GM12801 (cell line): ENCODE results near the gene TM2D1.

Source experiments
- TF ChIP-seq, protein P1 (sequence below): IDR thresholded peaks from one replicate; pipeline ENCODE4 v1.5.1; 2011; ENCODE audit warnings: control low read depth; ENCODE audit not compliant: insufficient read length; ENCODE audit errors: extremely low read depth

The TM2D1 gene

DNA sequence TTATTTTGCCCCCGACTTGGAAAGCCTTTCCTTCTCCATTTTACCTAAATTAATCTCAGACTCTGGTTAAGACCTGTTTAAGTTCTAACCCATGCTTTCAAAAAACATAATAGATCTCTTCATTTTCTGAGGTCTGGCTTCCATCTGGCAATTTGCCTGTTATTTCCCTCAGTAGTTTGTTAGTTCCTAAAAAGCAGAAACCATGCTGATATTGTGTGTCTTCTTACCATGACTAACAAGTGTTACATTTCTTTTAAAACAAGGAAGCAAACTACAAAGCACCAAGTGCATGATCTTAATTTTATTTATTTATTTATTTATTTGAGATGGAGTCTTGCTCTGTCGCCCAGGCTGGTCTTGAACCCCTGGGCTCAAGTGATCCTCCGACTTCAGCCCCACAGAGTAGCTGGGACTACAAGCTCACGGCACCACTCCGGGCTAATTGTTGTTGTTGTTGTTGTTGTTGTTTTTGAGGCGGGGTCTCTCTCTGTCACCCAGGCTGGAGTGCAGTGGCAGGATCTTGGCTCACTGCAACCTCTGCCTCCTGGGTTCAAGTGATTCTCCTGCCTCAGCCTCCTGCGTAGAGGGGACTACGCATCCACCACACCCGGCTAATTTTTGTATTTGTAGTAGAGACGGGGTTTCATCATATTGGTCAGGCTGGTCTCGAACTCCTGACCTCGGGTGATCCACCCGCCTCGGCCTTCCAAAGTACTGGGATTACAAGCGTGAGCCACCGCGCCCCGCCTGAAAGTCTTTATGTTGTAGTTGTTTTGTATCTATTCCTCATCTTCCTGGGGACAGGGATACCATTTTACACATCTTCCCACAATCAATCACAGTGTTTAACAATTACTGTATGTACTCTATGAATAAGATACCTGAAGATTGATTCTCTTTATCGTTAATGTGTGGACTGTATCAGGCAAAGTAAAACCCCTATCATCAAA lies 16.1 kb upstream of the TM2D1 start:
- TF ChIP-seq, protein P1, sequence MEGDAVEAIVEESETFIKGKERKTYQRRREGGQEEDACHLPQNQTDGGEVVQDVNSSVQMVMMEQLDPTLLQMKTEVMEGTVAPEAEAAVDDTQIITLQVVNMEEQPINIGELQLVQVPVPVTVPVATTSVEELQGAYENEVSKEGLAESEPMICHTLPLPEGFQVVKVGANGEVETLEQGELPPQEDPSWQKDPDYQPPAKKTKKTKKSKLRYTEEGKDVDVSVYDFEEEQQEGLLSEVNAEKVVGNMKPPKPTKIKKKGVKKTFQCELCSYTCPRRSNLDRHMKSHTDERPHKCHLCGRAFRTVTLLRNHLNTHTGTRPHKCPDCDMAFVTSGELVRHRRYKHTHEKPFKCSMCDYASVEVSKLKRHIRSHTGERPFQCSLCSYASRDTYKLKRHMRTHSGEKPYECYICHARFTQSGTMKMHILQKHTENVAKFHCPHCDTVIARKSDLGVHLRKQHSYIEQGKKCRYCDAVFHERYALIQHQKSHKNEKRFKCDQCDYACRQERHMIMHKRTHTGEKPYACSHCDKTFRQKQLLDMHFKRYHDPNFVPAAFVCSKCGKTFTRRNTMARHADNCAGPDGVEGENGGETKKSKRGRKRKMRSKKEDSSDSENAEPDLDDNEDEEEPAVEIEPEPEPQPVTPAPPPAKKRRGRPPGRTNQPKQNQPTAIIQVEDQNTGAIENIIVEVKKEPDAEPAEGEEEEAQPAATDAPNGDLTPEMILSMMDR = no peak

DNA sequence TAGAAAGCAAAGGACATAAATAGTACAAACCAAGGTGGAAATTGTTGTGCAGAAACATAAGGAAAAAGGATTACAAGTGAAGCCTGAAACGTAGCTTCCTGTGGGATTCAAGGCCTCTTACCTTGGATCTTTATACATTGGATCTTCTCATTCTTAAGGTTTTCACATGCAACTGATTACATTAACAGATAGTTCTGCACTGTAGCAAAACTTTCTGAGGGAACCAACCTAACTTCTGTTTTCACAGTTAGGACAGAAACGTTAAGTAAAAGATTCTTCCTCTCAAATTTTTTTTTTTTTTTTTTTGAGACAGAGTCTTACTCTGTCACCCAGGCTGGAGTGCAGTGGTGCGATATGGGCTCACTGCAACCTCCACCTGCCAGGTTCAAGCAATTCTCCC lies 7.8 kb upstream of the TM2D1 start:
- TF ChIP-seq, protein P1 = no peak

DNA sequence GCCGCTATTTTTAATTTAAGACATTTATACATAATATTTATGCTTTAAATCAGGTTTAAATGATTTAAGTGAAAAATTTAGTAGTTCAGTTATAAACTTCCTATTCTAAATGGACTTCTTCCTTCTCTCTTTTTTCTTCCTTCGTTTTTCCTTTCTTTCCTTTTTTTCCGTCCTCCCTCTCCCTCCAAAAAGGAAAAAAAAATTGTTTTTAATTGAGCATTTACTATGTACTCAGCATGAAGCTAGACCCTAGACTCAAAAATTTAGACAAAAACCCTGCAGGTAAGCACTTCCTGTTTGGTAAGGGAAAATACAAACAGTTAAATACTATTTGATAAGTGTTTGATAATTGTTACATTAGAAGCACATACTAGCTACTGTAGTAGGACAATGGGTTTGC lies 2.6 kb upstream of the TM2D1 start:
- TF ChIP-seq, protein P1 = no peak

DNA sequence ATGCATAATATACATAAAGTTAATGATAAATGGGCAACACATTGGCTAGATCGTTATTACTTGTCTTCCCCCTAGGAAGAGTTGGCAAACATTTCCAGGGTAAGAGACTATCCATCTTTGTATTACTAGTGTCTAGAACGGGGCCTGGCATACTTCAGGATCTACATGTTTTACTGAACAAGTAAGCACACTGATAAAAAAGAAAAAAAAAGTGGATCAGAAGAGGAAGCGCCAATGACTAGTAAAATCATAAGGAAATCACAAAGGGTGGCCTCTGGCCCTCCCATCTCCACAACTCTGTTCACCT lies 482 bp downstream of the TM2D1 start:
- TF ChIP-seq, protein P1 = no peak

DNA sequence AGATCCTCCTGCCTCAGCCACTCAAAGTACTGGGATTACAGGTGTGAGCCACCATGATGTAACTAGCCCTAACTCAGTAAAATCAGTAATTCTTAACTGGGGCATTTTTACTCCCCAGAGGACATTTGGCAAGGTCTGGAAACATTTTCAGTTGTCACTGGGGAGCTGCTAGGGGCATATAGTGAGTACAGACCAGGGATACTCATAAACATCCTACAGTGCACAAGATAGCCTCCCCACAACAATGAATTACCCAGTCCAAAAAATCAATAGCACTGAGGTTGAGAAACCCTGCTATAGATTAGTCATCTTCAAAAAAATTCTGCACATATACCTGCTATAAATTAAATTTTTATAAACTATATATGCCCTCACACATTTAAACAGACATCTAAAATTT lies 13.0 kb downstream of the TM2D1 start:
- TF ChIP-seq, protein P1 = no peak

DNA sequence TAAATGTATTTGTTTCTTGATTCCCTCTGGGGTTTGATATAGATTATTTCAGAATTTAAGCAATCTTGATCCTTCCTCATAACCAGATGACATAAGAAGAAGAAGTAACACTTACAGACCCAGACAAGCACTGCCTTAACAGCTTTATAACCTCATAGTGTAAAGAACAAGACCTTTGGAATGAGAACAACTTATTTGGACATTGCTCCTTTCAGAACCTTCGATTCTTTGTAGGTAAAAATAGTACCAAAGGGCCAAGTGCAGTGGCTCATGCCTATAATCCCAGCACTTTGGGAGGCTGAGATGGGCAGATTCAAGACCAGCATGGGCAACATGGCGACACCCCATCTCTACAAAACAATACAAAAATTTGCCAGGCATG lies 15.0 kb downstream of the TM2D1 start:
- TF ChIP-seq, protein P1 = no peak

DNA sequence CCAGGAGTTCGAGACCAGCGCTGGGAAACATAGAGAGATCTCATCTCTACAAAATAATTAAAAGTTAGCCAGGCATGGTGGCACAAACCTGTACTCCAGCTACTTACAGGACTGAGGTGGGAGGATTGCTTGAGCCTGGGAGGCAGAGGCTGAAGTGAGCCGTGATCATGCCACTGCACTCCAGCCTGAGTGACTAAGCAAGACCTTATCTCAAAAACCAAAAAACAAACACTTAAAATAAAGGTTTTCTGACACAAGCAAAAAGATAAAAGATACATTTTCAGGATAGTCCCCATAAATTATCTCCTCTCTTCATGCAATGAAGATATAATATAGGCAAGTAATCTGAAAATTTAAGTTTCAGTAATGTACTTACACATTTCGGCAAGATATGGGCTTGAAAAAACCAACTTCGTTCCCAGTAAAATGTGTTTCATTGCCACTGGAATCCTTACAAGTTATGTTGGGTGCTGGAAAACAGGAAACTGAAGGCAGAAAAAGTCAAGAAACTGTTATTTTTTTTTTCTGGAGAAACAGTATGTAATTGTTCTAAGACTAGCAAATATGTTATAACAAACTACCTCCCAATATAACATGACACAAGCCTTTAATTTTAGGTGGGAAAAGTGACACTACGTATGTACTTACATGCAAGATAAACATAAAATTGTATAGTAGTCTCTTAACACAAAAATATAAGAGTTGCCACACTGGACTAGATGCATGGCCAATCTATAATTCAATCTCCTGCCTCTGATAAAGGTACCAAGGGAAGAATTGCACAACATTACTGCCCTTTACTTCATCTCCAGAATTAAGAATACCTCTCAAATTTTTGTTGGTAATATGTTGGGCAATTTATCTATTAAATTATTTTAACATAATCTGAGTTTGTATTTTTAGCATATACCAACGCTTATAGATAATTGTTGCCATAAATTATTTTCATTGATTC lies 15.7 kb downstream of the TM2D1 start:
- TF ChIP-seq, protein P1 = no peak
